Parathyroid adenoma (tissue), 2 donors: ENCODE data around the gene MAP4K1.

Experiments used
- H2AFZ ChIP-seq: fragments of 300-600 bp; sonication (generic); one replicate; pipeline ENCODE4 v1.7.0; 2017; ENCODE audit warnings: antibody characterized with exemption, mild to moderate bottlenecking
- H3K27ac ChIP-seq: fragments of 300-600 bp; sonication (generic); one replicate; pipeline ENCODE4 v1.7.0; 2017
- H3K27me3 ChIP-seq: fragments of 300-600 bp; sonication (generic); one replicate; pipeline ENCODE4 v1.7.0; 2017; ENCODE audit warnings: low read length; ENCODE audit not compliant: control insufficient read depth, insufficient read depth
- H3K36me3 ChIP-seq: fragments of 300-600 bp; sonication (generic); one replicate; pipeline ENCODE4 v1.7.0; 2017; ENCODE audit warnings: low read length; ENCODE audit not compliant: control insufficient read depth, insufficient read depth
- H3K4me1 ChIP-seq: fragments of 300-600 bp; sonication (generic); one replicate; pipeline ENCODE4 v1.7.0; 2017; ENCODE audit warnings: control low read depth
- H3K4me2 ChIP-seq: fragments of 300-600 bp; sonication (generic); one replicate; pipeline ENCODE4 v1.7.0; 2017; ENCODE audit warnings: low read length
- H3K4me3 ChIP-seq: fragments of 300-600 bp; sonication (generic); one replicate; pipeline ENCODE4 v1.7.0; 2017; ENCODE audit warnings: low read depth, low read length
- H3K79me2 ChIP-seq: fragments of 300-600 bp; sonication (generic); one replicate; pipeline ENCODE4 v1.7.0; 2017; ENCODE audit warnings: control low read depth
- H3K9ac ChIP-seq: fragments of 300-600 bp; sonication (generic); one replicate; pipeline ENCODE4 v1.7.0; 2017; ENCODE audit warnings: mild to moderate bottlenecking
- H3K9me3 ChIP-seq: fragments of 300-600 bp; sonication (generic); one replicate; pipeline ENCODE4 v1.7.0; 2017; ENCODE audit warnings: low read length; ENCODE audit not compliant: control insufficient read depth
- TF ChIP-seq, protein P1 (sequence below): fragments of 300-600 bp; sonication (generic); IDR thresholded peaks from one replicate; pipeline ENCODE4 v1.7.0; 2017; ENCODE audit warnings: antibody characterized with exemption, mild to moderate bottlenecking
- donor health status: primary hyperparathyroidism.

Gene MAP4K1

DNA sequence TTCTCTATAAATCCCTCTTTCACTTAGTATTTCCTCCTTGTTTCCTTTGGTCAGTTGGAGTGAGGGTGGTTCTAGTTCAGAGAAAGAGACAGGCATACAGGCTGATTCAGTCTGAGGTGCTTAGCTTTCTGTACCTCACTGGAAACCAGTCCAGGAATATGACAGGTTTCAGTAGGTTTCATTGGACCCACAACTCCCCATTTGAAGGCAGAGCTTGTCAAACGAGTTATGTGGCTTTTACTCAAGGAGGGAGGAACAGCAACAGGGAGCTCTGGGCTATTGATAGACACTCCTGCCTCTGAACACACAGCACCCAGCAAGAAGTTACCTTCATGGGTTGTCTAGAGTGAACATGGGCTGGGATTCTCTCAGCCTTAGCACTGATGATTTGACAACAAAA lies 44.2 kb upstream of the MAP4K1 start:
- TF ChIP-seq, protein P1, sequence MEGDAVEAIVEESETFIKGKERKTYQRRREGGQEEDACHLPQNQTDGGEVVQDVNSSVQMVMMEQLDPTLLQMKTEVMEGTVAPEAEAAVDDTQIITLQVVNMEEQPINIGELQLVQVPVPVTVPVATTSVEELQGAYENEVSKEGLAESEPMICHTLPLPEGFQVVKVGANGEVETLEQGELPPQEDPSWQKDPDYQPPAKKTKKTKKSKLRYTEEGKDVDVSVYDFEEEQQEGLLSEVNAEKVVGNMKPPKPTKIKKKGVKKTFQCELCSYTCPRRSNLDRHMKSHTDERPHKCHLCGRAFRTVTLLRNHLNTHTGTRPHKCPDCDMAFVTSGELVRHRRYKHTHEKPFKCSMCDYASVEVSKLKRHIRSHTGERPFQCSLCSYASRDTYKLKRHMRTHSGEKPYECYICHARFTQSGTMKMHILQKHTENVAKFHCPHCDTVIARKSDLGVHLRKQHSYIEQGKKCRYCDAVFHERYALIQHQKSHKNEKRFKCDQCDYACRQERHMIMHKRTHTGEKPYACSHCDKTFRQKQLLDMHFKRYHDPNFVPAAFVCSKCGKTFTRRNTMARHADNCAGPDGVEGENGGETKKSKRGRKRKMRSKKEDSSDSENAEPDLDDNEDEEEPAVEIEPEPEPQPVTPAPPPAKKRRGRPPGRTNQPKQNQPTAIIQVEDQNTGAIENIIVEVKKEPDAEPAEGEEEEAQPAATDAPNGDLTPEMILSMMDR: no peak
- Histone ChIP-seq H3K9me3 (no peaks in the 10 kb centered on the region), H2AFZ (no peak overlapping the region), H3K9ac (no peak overlapping the region), H3K4me1 (peaks cover 88% of the 10 kb centered on the region), H3K79me2 (peaks cover 73% of the 10 kb centered on the region), H3K27ac (peak overlapping the region; percentile 95), H3K36me3 (no peaks in the 10 kb centered on the region), H3K4me2 (peak overlapping the region; percentile 8), H3K27me3 (no peaks in the 10 kb centered on the region), H3K4me3 (peak overlapping the region; percentile 11)

DNA sequence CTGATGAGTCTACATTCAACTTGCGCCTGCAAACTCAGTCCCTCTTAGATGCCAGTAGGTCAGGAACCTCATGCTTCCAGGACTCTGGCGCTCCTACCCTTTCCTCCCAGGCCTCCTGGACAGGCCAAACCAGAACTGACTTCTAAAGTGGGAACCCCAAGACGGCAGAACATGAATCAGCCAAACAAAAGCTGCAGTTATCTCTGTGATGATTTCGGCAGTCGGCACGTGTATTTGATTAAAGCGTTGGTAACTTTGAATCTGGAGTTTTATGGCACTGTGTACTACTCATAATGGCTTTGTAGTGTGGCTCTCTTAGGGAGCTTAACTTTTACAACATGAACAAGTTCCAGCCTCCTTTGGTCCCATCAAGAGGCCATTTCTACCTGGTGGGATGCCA lies 43.4 kb upstream of the MAP4K1 start:
- Histone ChIP-seq H3K27ac (peak overlapping the region; percentile 95), H3K9ac (no peak overlapping the region), H3K4me2 (peak overlapping the region; percentile 3), H3K27me3 (no peaks in the 10 kb centered on the region), H3K36me3 (no peaks in the 10 kb centered on the region), H2AFZ (no peak overlapping the region), H3K4me3 (peak overlapping the region; percentile 3), H3K79me2 (peaks cover 68% of the 10 kb centered on the region), H3K4me1 (peaks cover 88% of the 10 kb centered on the region), H3K9me3 (no peaks in the 10 kb centered on the region)
- TF ChIP-seq, protein P1: no peak

DNA sequence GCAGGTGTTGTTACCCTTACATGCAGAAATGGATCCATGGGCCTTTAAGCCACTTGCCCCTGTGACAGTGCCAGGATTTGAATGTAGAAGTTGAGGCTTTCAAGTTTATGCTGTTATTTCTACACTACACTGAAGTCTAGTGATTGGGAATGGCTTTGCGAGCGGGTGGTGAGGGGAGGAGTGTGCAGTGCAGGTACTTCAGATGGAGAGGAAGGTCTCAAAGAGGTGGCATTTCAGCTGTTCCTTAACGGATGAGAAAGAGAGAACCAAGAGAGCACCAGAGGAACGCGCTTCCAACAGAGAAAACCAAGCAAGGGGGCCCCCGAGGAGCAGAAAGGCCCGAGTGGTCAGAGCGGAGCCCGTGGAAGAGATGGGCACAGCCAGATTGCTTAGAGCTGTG lies 43.0 kb upstream of the MAP4K1 start:
- Histone ChIP-seq H3K9ac (no peak overlapping the region), H3K27me3 (no peaks in the 10 kb centered on the region), H3K9me3 (no peaks in the 10 kb centered on the region), H3K79me2 (peaks cover 68% of the 10 kb centered on the region), H3K4me1 (peaks cover 90% of the 10 kb centered on the region), H3K27ac (peak overlapping the region; percentile 95), H2AFZ (no peak overlapping the region), H3K36me3 (no peaks in the 10 kb centered on the region), H3K4me2 (peak overlapping the region; percentile 3), H3K4me3 (peak overlapping the region; percentile 3)
- TF ChIP-seq, protein P1: no peak

DNA sequence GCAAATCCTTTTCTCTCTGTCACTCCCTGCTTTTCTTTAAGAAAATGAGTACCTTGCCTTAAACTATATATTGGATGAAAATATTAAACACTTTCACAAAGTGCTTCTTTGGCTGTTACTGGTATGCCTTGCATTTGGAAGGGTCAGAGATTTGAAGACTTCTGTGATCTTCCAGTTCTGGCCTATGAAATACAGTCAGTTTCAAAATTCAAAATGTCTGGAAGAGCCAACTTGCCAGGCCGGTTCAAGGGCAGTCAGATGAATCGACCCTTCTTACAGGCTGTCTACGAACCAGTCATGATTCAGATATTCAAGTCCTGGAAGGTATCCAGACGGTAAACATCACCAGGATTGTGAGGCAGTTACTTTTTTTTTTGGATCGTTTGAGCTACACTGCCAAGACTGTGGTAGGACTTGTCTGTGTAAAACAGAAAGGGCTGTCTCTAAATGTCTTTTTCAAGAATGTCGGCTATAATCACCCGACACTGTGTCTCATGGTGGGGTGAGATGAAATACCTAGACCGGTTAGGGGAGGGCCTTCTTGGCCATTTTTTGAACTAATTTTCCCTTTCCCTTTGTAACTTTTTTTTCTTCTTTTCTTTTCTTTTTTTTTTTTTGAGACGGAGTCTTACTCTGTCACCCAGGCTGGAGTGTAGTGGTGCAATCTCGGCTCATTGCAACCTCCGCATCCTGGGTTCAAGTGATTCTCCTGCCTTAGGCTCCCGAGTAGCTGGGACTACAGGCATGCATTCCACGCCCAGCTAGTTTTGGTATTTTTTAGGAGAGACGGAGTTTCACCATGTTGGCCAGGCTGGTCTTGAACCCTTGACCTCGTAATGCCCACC lies 40.9 kb upstream of the MAP4K1 start:
- Histone ChIP-seq H3K4me2 (peak overlapping the region; percentile 74), H3K27me3 (no peaks in the 10 kb centered on the region), H3K9me3 (no peaks in the 10 kb centered on the region), H2AFZ (no peak overlapping the region), H3K4me1 (peaks cover 77% of the 10 kb centered on the region), H3K4me3 (peak overlapping the region; percentile 56), H3K27ac (peak overlapping the region; percentile 95), H3K9ac (peak overlapping the region; percentile 30), H3K36me3 (no peaks in the 10 kb centered on the region), H3K79me2 (peaks cover 63% of the 10 kb centered on the region)
- TF ChIP-seq, protein P1: no peak
